ENCODE results near the gene DPEP3. TPM values are rescaled to one million over a fixed set of nuclear protein-coding genes. Genes with fewer than 3 reads are reported as not detected.

DPEP3 gene
- 0.56 TPM for total RNA-seq (2013)
- polyA plus RNA-seq (1 to 10 TPM in 1 of 3 donors, under 1 TPM in 2; 0.20 to 1.8 (median 0.25) TPM), polyA minus RNA-seq (0.24 and 0.42 TPM in 2 replicates), total RNA-seq (0.08 to 1.2 (median 0.63) reads per million in 11 experiments)

- no peaks in the 10 kb centered on the region for H4K20me1 ChIP-seq (ENCODE audit: insufficient read depth, low read length)
- Mint-ChIP-seq H3K9me3 (peaks cover 0 to 8% (median 3%) of the 10 kb centered on the region in 7 donors), H3K27me3 (ENCODE audit: low read depth in 3 of 3) (peaks cover 0 to 17% (median 7%) of the 10 kb centered on the region in 3 donors), H3K27ac (no peak within 1 kb of the TSS), H3K4me1 (peaks cover 22% of the 10 kb centered on the region), H3K4me3 (no peak within 1 kb of the TSS), H3K36me3 (no peaks in the 10 kb centered on the region)
- H3K36me3 ChIP-seq (replicated peaks in 1 of 2; ENCODE audit: control insufficient read depth in 1 of 2, insufficient read depth in 2 of 2, low read length in 2 of 2) = no peaks in the 10 kb centered on the region
- peaks cover 18% of the 10 kb centered on the region in 2 donors for H3K4me1 ChIP-seq (ENCODE audit: control insufficient read depth in 1 of 2, insufficient read depth in 2 of 2, low read length in 2 of 2)
- H3K4me2 ChIP-seq (replicated peaks; ENCODE audit: extremely low read depth, low read length, poor library complexity, severe bottlenecking) = no peak within 1 kb of the TSS
- 85% methylated on average over 46 of the region's 62 CpGs for WGBS (ENCODE audit: insufficient coverage)
- no peak within 1 kb of the TSS for H2AFZ ChIP-seq (ENCODE audit: insufficient read depth, low read depth, low read length, poor library complexity, severe bottlenecking)
- H3K27ac ChIP-seq (ENCODE audit: low read depth in 1 of 2, low read length in 2 of 2) = no peak within 1 kb of the TSS
- H3K9me3 ChIP-seq (replicated peaks in 1 of 2; ENCODE audit: control insufficient read depth in 1 of 2, insufficient read depth in 1 of 2, low read length in 2 of 2) = no peaks in the 10 kb centered on the region
- no peak within 1 kb of the TSS for H3K4me3 ChIP-seq (replicated peaks in 1 of 3; ENCODE audit: low read depth in 2 of 3, low read length in 3 of 3)
- H3K9ac ChIP-seq (ENCODE audit: insufficient read depth, low read length, poor library complexity, severe bottlenecking) = no peak within 1 kb of the TSS
- DNase-seq = no peak
- intact Hi-C loops (cut with micrococcal nuclease) = no loop called here
- H3K79me2 ChIP-seq (ENCODE audit: insufficient read depth, low read length) = no peaks in the 10 kb centered on the region
- H3K27me3 ChIP-seq (ENCODE audit: control insufficient read depth in 2 of 2, insufficient read depth in 2 of 2, low read length in 2 of 2) = no peaks in the 10 kb centered on the region
- TF ChIP-seq CTCF (IDR thresholded peaks at IDR 0.05) = peak; percentile 70
These were observed at the start of gene DPEP3 for GRCh38 chr16:67979955-67980678. TSS of gene DPEP3 (minus strand) at chr16:67980499. CDS start at chr16:67980380, 119 bp downstream.

- H3K9me3 Mint-ChIP-seq = no peaks in the 10 kb centered on the region
- H3K36me3 Mint-ChIP-seq = peaks cover 46 to 71% of the 10 kb centered on the region in 2 donors
- no peaks in the 10 kb centered on the region for H4K20me1 ChIP-seq (ENCODE audit: insufficient read depth, low read length)
- H3K4me1 Mint-ChIP-seq = peaks cover 8% of the 10 kb centered on the region
- no peak for TF ChIP-seq CTCF (IDR thresholded peaks at IDR 0.05)
- H3K4me3 ChIP-seq (replicated peaks in 1 of 3; ENCODE audit: low read depth in 2 of 3, low read length in 3 of 3) = no peak overlapping the region
- peaks cover 12 to 64% of the 10 kb centered on the region in 2 donors for H3K36me3 ChIP-seq (replicated peaks in 1 of 2; ENCODE audit: control insufficient read depth in 1 of 2, insufficient read depth in 2 of 2, low read length in 2 of 2)
- H3K79me2 ChIP-seq (ENCODE audit: insufficient read depth, low read length) = peaks cover 15% of the 10 kb centered on the region
- no peak overlapping the region for H3K4me3 Mint-ChIP-seq
- H3K27ac Mint-ChIP-seq = peak overlapping the region in 1 of 7 donors; percentile 21
- no peak overlapping the region for H3K27ac ChIP-seq (ENCODE audit: low read depth in 1 of 2, low read length in 2 of 2)
- H3K9ac ChIP-seq (ENCODE audit: insufficient read depth, low read length, poor library complexity, severe bottlenecking) = no peak overlapping the region
- no peaks in the 10 kb centered on the region for H3K9me3 ChIP-seq (replicated peaks in 1 of 2; ENCODE audit: control insufficient read depth in 1 of 2, insufficient read depth in 1 of 2, low read length in 2 of 2)
- no peak for DNase-seq
- WGBS (ENCODE audit: insufficient coverage) = no CpG with 5 or more reads among the region's 3 CpGs
- intact Hi-C loops (cut with micrococcal nuclease) = no loop called here
- H3K27me3 Mint-ChIP-seq (ENCODE audit: low read depth in 3 of 3) = peaks cover 0 to 2% (median 0%) of the 10 kb centered on the region in 3 donors
- no peak overlapping the region for H3K4me2 ChIP-seq (replicated peaks; ENCODE audit: extremely low read depth, low read length, poor library complexity, severe bottlenecking)
- H3K27me3 ChIP-seq (ENCODE audit: control insufficient read depth in 2 of 2, insufficient read depth in 2 of 2, low read length in 2 of 2) = no peaks in the 10 kb centered on the region
- peaks cover 4 to 6% of the 10 kb centered on the region in 2 donors for H3K4me1 ChIP-seq (ENCODE audit: control insufficient read depth in 1 of 2, insufficient read depth in 2 of 2, low read length in 2 of 2)
- no peak overlapping the region for H2AFZ ChIP-seq (ENCODE audit: insufficient read depth, low read depth, low read length, poor library complexity, severe bottlenecking)
These were observed 48.7 kb upstream of the DPEP3 start for GRCh38 chr16:68028996-68029395.

Measured in CD14-positive monocyte (primary cell).